ENCODE measurements around the gene ADK.
"Not testable (repeated sequence)": the region's sequence is repeated elsewhere in the genome, so short reads cannot be mapped to it uniquely, and the experiment has no call there.

ADK gene

GRCh38 chr10:74146980-74147379 is 4.0 kb upstream of the ADK start:
- DNase-seq, result not testable (repeated sequence)

- DNase-seq, result peak; percentile 55 to 98 (median 82)
Observed at GRCh38 chr10:74150204-74150989, 624 bp upstream of the ADK start, which contains the start of gene AP3M1. AP3M1 (minus strand) TSS chr10:74150828; CDS start chr10:74138379, 12,449 bp downstream.

- no peak for DNase-seq
Observed at GRCh38 chr10:74151879-74152722, 1.1 kb downstream of the ADK start.

GRCh38 chr10:74153123-74153522 is 2.1 kb downstream of the ADK start:
- no peak for DNase-seq

GRCh38 chr10:74153676-74154075 is 2.7 kb downstream of the ADK start:
- no peak for DNase-seq

GRCh38 chr10:74156919-74157289 is 5.9 kb downstream of the ADK start:
- DNase-seq, result no peak

GRCh38 chr10:74160013-74160412 is 9.0 kb downstream of the ADK start:
- no peak for DNase-seq

- DNase-seq, result no peak
Observed at GRCh38 chr10:74163319-74164068, 12.5 kb downstream of the ADK start.

- DNase-seq, result peak in 1 of 14 donors; percentile 1
Observed at GRCh38 chr10:74164716-74165529, 13.9 kb downstream of the ADK start.

GRCh38 chr10:74165530-74165901 is 14.5 kb downstream of the ADK start:
- no peak for DNase-seq

- no peak for DNase-seq
Observed at GRCh38 chr10:74167443-74167842, 16.4 kb downstream of the ADK start.

GRCh38 chr10:74171625-74172024 is 20.6 kb downstream of the ADK start:
- no peak for DNase-seq

GRCh38 chr10:74174521-74174920 is 23.5 kb downstream of the ADK start:
- no peak for DNase-seq

GRCh38 chr10:74175510-74176379 is 24.7 kb downstream of the ADK start:
- no peak for DNase-seq

- peak; percentile 42 to 95 (median 86) for DNase-seq
Observed at GRCh38 chr10:74176380-74177139, 25.5 kb downstream of the ADK start.

- DNase-seq, result peak in 5 of 14 donors; percentile 32 to 75 (median 61)
Observed at GRCh38 chr10:74177140-74177677, 26.2 kb downstream of the ADK start.

GRCh38 chr10:74178042-74178791 is 27.2 kb downstream of the ADK start:
- DNase-seq, result no peak

GRCh38 chr10:74179111-74179710 is 28.2 kb downstream of the ADK start:
- DNase-seq, result no peak

- no peak for DNase-seq
Observed at GRCh38 chr10:74186678-74187077, 35.7 kb downstream of the ADK start.

Measured in C1 segment of cervical spinal cord (tissue), 14 donors.